T47D (cell line): ENCODE measurements around the gene SELL.

Source experiments
- DNase-seq, 2 experiments: peaks; one replicate each; pipeline versions ENCODE4 v3.0.0 to v3.0.0-alpha.2; 2011 to 2012; ENCODE audit warnings: low read depth in 1 of 2, low spot score in 1 of 2
- JUND ChIP-seq: IDR thresholded peaks from 2 replicates; pipeline ENCODE4 v1.6.1; 2012; ENCODE audit warnings: low read depth
- in situ Hi-C: cut with HindIII; loops from 2 replicates; pipeline ENCODE4 v1.10.0; 2016; ENCODE audit warnings: low sequenced_read_pairs, low pct_unique_long_range_greater_than_20kb

SELL gene

DNA sequence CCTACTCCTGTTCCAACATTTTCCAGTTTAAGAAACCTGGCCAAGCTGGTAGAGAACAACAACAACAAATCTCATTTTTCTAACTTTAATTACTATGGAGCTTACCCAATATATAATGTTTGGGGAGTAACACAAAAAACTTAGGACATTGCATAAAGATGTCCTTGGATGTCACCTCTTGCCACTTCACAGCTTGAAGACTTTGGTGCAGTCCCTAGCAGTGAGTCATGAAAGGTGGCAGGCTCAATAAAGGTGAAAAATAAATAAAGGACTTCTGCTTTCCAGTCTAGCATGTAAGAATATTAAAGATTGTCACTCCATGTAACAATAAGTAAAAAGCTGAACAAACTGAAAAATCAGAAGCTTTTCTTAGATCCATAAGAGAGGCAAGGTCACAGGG lies 63.9 kb downstream of the SELL start:
- in situ Hi-C loops: no loop called here
- no peak for DNase-seq
- TF ChIP-seq JUND: no peak

DNA sequence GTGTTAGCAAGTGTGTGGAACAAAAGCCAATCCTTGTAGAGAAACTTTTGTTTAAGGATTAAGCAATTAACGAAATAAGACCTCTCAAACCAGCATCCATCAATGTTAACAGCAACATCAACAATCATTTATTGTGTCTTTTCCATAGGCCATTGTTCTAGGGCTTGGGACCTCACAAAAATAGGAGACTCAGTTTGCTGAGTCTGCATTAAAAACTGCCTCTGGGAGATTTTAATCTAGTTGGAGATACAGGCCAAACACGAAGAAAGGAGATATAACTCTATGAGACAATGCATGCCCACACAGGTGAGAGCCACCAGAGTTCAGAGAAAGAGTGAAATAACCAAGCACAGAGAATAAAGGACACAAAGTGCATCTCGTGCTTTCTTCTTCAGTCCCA lies 67.1 kb downstream of the SELL start:
- DNase-seq: no peak
- TF ChIP-seq JUND: no peak
- in situ Hi-C loops: no loop called here
